NCI-H82 (cell line): ENCODE results near the gene ACAN.
A peak's percentile ranks its signal among the peaks of the same experiment; 100 is the strongest.

Experiments used
- DNase-seq: peaks from one replicate; lab custom pipeline; 2025; lab: John Stamatoyannopoulos, UW

Gene ACAN

GRCh38 chr15:88802250-88802990 lies 816 bp upstream of the ACAN start:
- DNase-seq = no peak

DNA sequence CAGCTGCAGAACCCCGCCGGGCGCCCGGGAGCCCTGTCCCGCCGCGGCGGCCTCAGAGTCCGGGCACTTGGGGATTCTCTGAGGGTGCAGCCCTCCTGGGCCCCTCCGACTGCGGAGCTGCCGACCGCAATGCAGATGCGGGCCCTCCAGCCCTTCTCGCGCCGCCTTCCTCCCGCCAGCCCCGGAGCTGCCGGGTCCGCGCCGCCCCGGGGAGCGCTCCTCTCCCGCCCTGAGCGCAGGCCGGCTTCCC lies 320 bp upstream of the ACAN start:
- DNase-seq = no peak

DNA sequence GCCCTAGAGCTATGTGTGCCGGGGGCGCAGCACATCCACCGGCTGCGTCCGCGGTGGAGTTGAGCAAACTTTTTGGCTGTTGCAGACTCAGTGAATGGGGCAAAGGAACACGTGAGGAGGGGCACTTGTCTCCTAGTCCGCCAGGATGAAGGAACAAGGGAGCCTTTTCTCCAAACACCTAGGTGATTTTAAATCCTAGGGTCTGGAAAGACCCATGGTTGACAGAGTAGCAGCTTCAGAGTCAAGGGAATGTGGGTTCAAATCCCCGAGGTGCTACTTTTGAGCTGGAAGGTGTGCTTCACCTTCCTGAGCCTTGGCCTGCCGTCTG lies 648 bp downstream of the ACAN start:
- no peak for DNase-seq

- DNase-seq = no peak
Measured at GRCh38 chr15:88804257-88804656, 1.0 kb downstream of the ACAN start.

DNA sequence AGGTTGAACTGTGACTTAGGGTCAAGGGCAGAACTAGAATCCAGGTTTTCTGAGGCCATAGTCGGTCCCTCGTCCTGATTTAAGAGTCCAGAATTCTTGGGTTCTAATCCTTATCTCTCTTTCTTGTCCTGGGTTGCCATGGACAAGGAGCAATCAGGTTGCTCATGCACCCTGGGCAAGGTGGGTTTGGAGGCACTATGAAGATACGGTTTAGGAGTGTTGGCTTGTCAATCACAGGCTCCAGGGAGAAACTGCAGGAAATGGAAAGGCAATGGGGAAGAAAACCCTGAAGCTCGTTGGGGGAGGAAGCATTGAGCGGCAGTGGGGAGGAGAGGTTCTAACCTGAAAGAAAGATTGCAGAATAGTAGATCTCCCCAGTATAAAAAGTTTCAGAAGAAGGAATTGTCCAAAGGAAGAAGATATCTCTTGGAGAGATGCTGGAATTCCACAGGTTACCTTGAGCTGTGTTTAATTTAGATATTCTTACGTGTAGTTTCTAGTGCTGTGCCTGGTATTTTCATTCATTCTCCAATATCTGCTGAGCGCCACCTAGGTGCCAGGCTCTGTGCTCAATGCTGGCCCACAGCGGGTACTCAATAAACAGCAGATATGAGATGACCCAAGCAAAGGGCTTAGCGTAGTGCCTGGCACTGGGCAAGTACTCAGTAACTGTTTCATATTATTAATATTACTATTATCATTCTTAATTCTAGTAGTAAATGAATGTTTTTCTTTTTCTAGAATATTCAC lies 2.0 kb downstream of the ACAN start:
- DNase-seq = no peak

GRCh38 chr15:88810446-88810845 lies 7.2 kb downstream of the ACAN start:
- DNase-seq = no peak

DNA sequence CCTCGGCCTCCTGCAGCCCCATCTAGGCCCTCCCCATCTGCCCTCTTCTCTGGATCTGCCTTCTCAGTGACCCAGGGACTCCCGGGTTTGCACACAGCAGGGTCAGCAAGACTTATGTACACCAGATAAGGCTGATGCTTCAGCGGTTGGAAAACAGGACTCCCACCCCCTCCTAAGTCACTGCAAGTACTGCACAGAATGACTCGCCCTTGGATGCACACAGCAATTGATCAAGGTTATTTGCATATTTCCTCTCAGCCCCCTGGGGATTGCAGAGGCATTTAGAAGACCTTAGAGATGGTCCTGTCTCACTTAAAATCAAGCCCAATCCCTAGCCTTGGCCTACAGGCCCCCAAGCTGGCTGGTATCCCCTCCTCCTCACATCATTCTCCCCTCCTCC lies 8.9 kb downstream of the ACAN start:
- no peak for DNase-seq

DNA sequence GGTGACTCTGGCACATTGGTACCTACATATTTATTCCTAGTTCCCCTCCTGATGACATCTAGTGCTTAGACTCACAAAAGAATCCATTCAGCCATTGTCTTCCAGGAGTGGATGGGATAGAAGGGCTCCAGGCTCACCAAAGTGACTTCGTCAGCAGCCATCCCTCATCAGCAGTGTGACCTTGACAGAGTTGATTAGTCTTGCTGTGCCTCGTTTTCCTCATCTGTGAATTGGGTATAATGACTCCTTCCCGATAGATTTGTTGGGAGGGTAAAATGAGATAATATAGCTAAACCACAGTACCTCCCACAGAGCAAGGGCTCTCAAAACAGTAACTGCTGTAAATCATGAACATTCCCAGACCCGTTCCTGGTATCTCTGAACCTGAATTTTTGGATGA lies 10.7 kb downstream of the ACAN start:
- no peak for DNase-seq

GRCh38 chr15:88814393-88814792 lies 11.2 kb downstream of the ACAN start:
- DNase-seq = peak; percentile 24

GRCh38 chr15:88818920-88819319 lies 15.7 kb downstream of the ACAN start:
- DNase-seq = no peak

DNA sequence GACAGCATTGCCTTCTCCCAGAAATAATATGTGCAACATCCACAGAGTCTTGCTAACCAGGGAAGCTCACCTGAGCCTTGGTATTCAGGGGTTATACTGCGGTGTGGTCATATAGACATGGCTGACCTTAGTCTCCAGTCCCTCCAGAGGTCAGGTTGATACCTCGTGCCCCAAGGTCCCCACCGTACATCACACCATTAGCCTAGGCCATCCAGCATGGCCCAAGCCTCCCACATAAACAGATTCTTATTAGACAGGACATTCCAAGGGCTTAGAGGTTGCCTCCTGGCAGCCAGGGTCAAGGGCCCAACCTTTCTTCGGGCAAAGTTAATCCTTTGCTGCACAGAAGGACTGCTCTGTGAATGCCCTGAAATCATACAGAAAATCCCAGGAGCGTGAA lies 18.8 kb downstream of the ACAN start:
- no peak for DNase-seq

DNA sequence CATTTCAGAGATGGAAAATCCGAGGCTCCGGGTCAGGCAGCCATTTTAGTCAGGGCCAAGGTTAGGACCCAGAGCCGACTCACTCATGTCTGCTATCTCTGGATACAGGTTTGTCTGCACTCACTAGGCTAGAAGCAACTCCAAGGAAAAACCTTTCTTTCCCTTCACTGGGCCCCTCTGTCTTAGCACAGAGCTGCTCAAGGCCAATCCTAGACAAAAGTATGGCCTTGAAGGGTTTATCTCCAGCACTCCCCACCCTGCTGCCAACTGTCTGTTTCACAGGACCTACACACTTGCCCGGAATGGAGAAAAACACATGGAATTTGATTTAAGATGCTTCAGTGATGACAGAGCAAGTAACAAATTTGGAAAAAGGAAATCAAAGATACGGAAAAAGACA lies 25.6 kb downstream of the ACAN start:
- no peak for DNase-seq

- no peak for DNase-seq
Measured at GRCh38 chr15:88830016-88830415, 26.8 kb downstream of the ACAN start.

DNA sequence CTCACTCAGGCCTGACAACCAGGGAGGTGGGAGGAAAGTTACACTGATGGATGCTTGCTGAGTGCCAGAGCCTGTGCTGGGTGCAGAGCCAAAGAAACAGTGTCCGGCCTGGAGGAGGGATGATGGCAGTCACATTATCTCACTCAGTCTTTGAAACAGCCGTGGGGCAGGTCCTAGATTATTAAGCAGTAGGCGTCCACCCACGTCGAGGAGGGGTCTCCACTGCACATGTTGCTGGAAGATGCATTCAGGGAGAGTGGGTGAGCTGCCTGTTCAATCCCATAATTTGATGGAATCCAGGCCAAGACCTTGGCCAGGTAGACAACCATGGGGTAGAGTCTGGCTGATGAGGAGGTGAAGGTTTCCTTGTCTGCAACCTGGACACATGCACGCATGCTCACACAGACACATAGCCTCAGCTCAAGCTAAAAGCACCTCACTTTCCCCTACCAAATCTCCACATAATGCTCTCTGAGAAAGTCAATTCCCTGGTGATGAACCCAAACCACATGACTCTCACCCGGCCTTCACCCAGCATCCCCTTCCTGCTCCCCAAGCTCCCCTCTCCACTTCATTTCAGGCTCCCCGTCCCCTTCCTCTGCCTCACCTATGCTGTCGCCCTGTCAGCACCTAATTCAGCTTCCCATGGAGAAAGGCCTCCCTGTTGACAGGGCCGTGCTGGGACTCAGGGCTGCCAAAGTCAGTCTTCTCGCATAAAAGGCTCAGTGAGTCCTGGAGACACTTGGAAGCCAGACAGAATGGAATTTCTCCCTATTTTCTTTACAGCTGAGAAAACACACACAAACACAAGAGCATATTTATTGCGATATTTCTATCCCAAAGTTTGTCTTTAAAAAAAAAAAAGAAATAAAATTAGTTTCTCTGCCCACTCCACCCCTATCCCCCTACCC lies 29.8 kb downstream of the ACAN start:
- DNase-seq = no peak

GRCh38 chr15:88833731-88834100 lies 30.5 kb downstream of the ACAN start:
- no peak for DNase-seq

- peak; percentile 42 for DNase-seq
Measured at GRCh38 chr15:88834211-88834812, 31.1 kb downstream of the ACAN start.

- DNase-seq = no peak
Measured at GRCh38 chr15:88835119-88835518, 31.9 kb downstream of the ACAN start.

GRCh38 chr15:88835646-88836045 lies 32.4 kb downstream of the ACAN start:
- no peak for DNase-seq

GRCh38 chr15:88838667-88839066 lies 35.4 kb downstream of the ACAN start:
- DNase-seq = no peak

DNA sequence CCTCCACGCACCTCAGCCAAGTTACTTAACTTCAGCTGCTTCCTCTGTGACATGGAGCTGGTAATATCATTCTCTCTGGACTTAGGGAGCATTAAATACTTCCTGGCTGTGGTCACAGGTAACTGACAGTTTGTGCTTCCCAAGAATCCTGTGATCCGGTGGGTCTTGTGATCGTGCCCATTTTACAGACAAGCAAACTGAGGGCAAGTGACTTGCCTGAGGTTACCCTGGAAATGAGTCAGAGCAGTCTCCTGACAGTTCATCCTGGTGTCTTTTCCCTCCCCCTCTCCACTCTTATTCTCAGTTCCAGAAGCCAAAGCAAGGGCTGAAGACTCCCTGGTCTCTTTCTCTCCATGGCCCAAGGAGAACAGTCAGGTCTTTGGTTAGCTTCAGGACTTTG lies 35.9 kb downstream of the ACAN start:
- DNase-seq = no peak

DNA sequence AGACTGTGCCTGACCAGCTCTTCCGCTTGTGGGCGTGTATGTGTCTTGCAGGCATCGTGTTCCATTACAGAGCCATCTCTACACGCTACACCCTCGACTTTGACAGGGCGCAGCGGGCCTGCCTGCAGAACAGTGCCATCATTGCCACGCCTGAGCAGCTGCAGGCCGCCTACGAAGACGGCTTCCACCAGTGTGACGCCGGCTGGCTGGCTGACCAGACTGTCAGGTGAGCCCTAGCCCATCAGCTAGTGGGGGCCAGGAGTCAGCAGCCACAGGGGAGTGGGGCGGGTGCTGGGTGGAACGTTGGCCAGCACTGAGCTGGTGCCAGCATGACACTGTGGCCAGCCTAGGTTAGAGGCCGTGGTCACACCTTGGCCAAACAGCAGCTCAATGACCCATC lies 36.7 kb downstream of the ACAN start:
- DNase-seq = no peak

- DNase-seq = no peak
Measured at GRCh38 chr15:88841236-88841635, 38.0 kb downstream of the ACAN start.

- no peak for DNase-seq
Measured at GRCh38 chr15:88842156-88842555, 38.9 kb downstream of the ACAN start.
